HG02943 (cell line): ENCODE results near the gene RRP8.

Experiments used
- ATAC-seq: cut with Tn5 transposase; IDR thresholded peaks from one replicate; pipeline ENCODE4 v1.9.1; 2021; ENCODE audit warnings: mild to moderate bottlenecking, low read depth, moderate library complexity; ENCODE audit not compliant: unreplicated experiment

The RRP8 gene

GRCh38 chr11:6619004-6619745 lies 15.8 kb upstream of the RRP8 start, which contains the start of gene TPP1:
TSS of gene TPP1 (minus strand) at chr11:6619422. CDS start at chr11:6619400, 22 bp downstream.
- ATAC-seq = peak; percentile 98

- ATAC-seq = peak; percentile 19
Observed at GRCh38 chr11:6618117-6619003, 14.9 kb upstream of the RRP8 start.

GRCh38 chr11:6617315-6617781 lies 13.9 kb upstream of the RRP8 start:
- no peak for ATAC-seq

DNA sequence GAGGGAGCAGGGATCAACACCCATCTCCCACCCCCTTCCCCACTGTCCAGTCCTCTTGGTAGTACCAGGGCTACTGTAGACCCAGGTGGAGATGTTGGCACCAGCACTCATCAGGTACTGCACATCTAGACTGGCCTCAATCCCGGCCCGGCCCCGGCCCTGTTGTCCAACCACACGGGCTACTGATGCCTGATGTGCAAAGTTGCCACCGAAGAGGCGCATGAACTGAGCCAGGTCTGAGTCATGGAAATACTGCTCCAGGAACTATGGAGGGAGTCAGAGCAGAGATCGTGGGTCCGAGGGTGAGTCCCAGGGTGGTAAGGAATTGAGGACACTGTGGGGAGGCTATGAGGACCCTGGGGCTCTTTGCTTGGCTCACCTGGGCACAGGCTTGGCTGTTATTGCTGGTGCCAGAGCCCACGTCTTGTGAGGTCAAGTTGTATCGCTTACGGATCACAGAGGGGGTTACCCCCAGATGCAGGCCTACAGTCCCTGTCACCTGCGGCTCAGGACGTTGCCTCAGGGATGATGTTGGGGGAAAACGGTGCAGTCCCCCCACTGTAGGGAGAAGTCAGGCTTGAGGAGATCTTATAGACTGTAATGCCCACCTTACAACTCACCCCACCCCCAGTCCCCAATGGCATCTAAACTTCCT lies 13.3 kb upstream of the RRP8 start:
- no peak for ATAC-seq

DNA sequence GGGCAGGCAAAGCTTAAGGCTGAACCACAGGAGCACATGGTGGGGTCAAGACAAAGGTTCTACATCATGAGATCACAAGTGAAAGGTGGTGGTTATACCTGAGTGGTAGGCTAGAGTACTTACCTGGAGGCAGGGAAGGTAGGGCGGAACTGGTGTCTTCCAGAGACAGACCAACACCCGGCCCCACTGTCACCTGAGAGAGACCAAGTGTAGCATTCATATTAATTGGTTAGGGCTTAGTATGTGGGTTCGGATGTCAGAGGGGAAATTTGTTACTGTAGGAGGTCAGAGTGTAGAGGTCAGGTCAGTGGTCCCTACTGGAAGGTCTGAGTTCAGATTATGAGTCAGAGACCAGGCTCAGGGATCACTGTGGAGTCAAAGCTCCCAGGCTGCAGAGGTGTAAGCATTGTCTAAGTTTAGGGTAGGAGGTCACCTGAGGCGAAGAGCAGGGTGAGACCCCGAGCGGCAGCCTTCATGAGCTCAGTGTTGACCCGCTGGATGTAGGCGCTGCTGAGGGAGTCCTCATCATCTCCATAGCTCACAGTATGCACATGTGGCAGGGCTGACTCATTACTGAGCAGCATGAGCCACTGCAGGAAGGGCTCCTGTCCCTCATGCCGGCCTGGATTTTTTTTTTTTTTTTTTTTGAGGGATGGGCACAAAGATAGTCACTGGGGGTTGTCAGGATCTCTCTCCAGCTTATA lies 12.6 kb upstream of the RRP8 start:
- ATAC-seq = no peak

DNA sequence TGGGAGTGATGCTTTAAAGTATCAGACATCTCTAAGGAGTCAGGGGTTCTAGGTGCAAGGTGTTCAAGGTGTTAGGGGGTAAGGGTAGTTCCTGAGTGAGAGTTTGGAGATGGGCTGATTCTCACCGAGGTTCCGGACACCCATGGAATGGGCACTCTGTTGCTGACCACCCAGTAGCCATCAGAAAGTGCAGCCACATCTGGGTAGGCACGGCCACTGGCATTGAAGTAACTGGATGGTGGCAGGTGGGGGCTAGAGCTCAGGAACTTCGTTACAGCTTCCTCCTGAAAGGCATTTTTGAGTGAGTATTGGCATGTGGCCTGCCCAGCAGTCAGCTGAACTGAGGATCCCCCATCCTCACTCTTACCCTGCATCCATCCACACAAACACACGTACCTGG lies 11.6 kb upstream of the RRP8 start:
- ATAC-seq = no peak

- ATAC-seq = no peak
Observed at GRCh38 chr11:6614446-6614845, 11.0 kb upstream of the RRP8 start.

DNA sequence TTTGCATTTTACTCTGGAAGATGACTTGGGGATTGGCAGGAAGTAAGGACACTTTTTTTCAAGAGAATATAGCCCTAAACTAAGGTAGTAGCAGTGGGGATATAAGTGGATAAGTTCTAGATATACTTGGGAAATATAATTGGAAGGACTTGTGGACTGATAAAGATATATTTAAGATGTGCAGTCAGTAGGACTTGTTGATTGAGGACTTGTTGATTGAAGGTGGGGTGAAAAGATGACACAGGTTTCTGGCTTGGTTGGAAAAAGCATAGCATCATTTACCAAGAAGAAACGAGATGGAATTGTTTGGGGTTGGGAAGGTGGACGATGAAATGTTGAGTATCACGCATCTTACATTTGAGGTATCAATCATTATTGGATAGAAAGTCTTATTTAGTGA lies 10.1 kb upstream of the RRP8 start:
- no peak for ATAC-seq

DNA sequence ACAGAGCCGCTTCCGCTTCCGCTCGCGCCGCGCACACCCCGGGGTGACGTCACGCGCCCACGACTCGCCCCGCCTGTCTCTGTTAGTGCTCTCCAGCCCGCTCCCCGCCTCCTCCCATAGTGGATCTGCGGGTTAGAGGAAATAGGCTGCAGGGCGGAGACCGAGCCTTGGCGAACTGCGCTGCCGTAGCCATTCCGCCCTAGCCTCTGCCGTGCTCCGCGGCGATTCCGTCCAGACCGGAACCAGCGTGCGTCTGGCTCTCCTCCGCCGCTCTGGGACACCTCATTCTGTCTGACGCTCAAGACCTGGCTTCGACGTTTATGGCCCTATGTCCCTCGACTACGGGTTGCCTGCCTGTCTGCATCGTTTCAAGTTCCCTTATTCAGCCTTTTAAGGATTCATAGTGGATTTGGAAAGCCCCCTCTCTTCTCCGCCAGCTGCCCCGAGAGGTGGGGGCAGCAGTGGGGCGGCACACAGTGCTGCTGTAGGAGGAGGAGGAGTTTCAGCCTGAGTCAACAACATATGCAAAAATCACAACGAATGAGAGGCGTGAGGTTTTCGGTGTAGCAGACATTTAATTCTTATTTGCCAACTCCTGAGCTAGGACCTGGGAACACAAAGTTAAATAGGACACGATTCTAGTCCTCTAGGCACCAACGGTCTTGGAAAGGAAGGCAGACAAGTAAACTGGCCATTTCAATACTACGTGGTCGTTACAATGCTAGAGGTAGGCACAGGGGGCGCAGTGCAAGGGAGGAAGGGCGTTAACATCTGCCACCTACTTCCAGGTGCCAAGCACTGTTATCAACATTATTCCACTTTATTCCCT lies 9.0 kb upstream of the RRP8 start, which contains the start of gene TAF10:
TSS of gene TAF10 (minus strand) at position 4 of the 829 bp plus-strand sequence. CDS start 27 bp downstream, outside the sequence.
- ATAC-seq = peak; percentile 89

- peak; percentile 7 for ATAC-seq
Observed at GRCh38 chr11:6611963-6612212, 8.5 kb upstream of the RRP8 start.

DNA sequence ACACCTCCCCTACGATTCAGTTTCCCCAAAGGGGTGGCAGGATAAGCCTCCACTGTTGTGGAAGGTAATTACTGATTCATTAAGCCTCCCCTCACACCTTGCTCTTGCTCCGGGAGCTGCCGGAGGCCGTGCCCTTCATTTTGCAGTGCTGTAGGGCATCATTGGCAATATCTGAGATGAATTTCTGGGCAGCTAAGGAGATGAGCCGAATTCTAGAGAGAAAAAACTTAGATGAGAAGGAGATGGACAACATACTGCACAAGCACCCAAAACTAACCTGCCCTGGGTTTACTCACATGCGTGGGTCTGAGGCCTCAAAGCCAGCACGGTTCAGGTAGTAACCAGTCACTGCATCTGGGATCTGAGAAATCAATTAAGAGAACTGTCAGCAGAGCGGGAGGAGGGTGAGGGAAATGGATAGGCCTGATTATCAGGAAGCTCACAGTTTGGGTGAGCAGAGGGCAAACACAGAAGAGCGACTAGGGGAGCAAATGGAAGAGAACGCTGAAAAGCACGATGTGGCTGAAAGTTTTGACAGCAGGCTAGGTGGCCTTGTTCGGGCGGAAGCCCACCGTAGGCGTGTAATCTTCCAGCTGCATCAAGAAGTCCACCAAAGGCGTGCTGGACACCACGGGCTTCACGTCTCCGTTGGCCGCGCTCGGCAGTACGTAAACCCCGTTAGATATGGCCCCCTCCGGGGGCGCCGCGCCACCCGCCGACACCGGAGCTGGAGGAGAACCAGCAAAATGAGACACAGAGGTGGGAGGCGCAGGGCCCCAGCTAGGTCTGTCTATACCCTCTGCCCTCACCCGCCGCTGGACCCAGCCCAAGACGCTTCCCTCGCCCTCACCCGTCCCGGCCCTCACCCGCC lies 7.9 kb upstream of the RRP8 start:
- ATAC-seq = no peak

DNA sequence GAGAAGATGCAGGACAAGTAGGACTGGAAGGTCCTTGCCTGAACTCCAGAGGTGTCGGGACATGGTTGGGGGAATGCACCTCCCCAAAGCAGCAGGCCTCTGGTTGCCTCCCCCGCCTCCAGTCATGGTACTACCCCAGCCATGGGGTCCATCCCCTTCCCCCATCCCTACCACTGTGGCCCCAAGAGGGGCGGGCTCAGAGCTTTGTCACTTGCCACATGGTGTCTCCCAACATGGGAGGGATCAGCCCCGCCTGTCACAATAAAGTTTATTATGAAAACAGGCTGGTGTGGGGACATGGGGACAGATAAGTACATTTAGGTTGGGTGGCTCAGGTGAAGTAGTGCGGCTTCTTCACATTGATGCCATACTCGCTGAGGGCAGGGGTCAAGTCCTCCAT lies 7.2 kb upstream of the RRP8 start:
- no peak for ATAC-seq

DNA sequence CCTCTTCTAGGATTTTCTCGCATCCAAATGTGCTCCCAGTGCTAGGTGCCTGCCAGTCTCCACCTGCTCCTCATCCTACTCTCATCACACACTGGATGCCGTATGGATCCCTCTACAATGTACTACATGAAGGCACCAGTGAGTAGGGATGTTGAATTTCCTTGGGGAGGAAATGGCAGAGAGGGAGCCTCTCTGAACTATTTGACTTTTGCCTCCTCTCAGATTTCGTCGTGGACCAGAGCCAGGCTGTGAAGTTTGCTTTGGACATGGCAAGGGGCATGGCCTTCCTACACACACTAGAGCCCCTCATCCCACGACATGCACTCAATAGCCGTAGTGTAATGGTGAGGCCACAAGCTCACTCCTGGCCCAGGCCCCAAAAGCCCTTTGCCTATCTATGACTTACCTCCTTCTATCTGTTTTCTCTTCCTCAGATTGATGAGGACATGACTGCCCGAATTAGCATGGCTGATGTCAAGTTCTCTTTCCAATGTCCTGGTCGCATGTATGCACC lies 6.1 kb upstream of the RRP8 start:
- no peak for ATAC-seq

DNA sequence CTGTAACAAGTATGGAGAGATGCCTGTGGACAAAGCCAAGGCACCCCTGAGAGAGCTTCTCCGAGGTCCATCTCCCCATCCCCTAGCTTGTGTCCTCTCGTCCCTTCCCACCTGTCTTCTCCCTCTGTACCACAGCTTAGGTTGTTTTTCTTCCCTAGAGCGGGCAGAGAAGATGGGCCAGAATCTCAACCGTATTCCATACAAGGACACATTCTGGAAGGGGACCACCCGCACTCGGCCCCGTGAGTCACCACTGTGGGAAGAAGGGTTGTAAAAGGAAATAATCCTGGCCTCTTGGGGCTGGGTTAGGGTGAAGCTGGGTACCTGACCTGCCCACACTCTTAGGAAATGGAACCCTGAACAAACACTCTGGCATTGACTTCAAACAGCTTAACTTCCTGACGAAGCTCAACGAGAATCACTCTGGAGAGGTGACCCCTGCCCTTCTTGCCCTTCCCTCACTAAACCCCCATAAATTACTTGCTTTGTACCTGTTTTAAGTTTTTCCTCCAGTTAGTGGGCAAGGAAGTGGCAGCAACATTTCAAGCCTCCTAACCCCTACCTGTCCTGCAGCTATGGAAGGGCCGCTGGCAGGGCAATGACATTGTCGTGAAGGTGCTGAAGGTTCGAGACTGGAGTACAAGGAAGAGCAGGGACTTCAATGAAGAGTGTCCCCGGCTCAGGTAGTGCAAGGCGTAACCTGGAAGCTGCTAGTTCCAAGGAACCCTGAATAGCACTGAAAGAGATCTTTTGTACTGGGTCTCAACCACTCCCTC lies 5.5 kb upstream of the RRP8 start:
- ATAC-seq = no peak

DNA sequence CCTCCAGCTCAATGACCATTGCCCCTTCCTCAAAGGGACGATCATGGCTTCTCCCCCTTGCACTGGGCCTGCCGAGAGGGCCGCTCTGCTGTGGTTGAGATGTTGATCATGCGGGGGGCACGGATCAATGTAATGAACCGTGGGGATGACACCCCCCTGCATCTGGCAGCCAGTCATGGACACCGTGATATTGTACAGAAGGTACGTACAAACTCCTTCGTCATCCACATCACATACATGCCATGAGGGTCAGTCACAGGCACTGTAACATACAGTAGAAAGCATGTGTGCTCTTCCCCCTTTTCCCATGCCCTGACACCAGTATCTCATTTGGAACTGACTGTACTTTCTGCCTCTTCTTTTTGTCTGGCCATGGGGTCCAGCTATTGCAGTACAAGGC lies 4.6 kb upstream of the RRP8 start:
- ATAC-seq = no peak

DNA sequence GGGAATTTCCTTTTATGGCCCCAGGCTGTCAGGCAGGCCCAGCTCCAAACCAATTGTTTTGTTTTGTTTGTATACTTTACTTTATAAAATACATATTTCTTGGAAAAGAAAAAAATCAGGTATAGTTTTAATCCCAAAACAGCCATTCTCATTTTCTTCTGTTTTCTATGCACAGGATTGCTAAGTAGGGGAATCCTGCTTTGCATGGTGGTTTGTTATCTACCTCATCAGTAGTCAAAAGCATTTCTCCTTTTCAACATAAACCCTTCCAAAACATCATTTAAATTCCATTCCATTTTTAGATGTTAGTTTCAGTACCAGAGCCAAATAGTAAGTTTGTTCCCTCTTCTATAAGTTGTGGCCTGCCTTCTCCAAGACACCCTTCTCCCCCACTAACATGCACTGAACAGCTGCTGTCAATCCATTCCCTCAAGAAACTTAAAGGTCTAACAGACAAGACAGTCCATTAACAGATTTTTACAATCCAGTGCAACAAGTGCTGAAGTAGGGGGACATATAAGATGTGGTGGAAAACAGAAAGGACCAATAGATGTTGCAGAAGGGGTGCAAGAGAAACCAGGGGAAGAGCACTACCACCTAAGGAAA lies 3.9 kb upstream of the RRP8 start:
- no peak for ATAC-seq

- peak; percentile 52 for ATAC-seq
Observed at GRCh38 chr11:6606471-6607189, 3.2 kb upstream of the RRP8 start.
